Large intestine (tissue), 3 donors: Measurements from ENCODE around the gene CXCL16. TPM values are rescaled to one million over a fixed set of nuclear protein-coding genes. Genes with fewer than 3 reads are reported as not detected.

Experiments
- DNase-seq, 2 donors: peaks; one replicate each; pipeline versions ENCODE4 v3.0.0 to v3.0.0-alpha.2; 2013
- H3K27ac ChIP-seq: one replicate; pipeline ENCODE4 v1.5.1; 2013; ENCODE audit warnings: low read length
- H3K27me3 ChIP-seq: 2 replicates; pipeline ENCODE4 v1.6.1; 2013; ENCODE audit warnings: low read length; ENCODE audit not compliant: control insufficient read depth, insufficient read depth
- H3K36me3 ChIP-seq: 2 replicates; pipeline ENCODE4 v1.6.1; 2013; ENCODE audit warnings: low read length; ENCODE audit not compliant: control insufficient read depth, insufficient read depth
- H3K4me1 ChIP-seq: one replicate; pipeline ENCODE4 v1.6.1; 2013; ENCODE audit warnings: low read length; ENCODE audit not compliant: control insufficient read depth, insufficient read depth
- H3K4me3 ChIP-seq: one replicate; pipeline ENCODE4 v1.5.1; 2013; ENCODE audit warnings: low read length
- H3K9me3 ChIP-seq: one replicate; pipeline ENCODE4 v1.6.1; 2013; ENCODE audit warnings: mild to moderate bottlenecking, low read depth, low read length, moderate library complexity; ENCODE audit not compliant: control insufficient read depth
- WGBS: methylation state at CpG from one replicate; pipeline ENCODE4 v1.1.5; 2013; ENCODE audit warnings: low lambda C conversion rate; ENCODE audit not compliant: insufficient coverage; 5-methylcytosine and 5-hydroxymethylcytosine counted together
- polyA plus RNA-seq: library from polyadenylated mRNA; unstranded; fragments of 120-200 nt; gene quantifications from one replicate; pipeline ENCODE4 v1.2.1, GENCODE V29; 2013

The CXCL16 gene
- polyA plus RNA-seq, 1 donor: 62.1 TPM

GRCh38 chr17:4753392-4753791, 13.7 kb upstream of the CXCL16 start:
- DNase-seq: no peak
- Histone ChIP-seq H3K36me3 (no peaks in the 10 kb centered on the region), H3K27me3 (peaks cover 9% of the 10 kb centered on the region), H3K9me3 (no peaks in the 10 kb centered on the region), H3K27ac (no peak overlapping the region), H3K4me3 (no peak overlapping the region), H3K4me1 (no peaks in the 10 kb centered on the region)
- no CpG with 5 or more reads among the region's 1 CpG for WGBS

GRCh38 chr17:4751932-4752331, 12.2 kb upstream of the CXCL16 start:
- H3K36me3 ChIP-seq: no peaks in the 10 kb centered on the region
- H3K9me3 ChIP-seq: no peaks in the 10 kb centered on the region
- H3K4me1 ChIP-seq: no peaks in the 10 kb centered on the region
- no peak overlapping the region for H3K4me3 ChIP-seq
- 29% methylated on average over 1 of the region's 5 CpGs for WGBS
- H3K27me3 ChIP-seq: peaks cover 9% of the 10 kb centered on the region
- no peak overlapping the region for H3K27ac ChIP-seq
- DNase-seq: no peak

- no peaks in the 10 kb centered on the region for H3K4me1 ChIP-seq
- DNase-seq: no peak
- no peaks in the 10 kb centered on the region for H3K9me3 ChIP-seq
- H3K36me3 ChIP-seq: no peaks in the 10 kb centered on the region
- H3K27ac ChIP-seq: no peak overlapping the region
- WGBS: no CpG with 5 or more reads among the region's 3 CpGs
- H3K27me3 ChIP-seq: peaks cover 16% of the 10 kb centered on the region
- no peak overlapping the region for H3K4me3 ChIP-seq
These were observed 10.9 kb upstream of the CXCL16 start for GRCh38 chr17:4750606-4751005.

GRCh38 chr17:4748686-4749085, 9.0 kb upstream of the CXCL16 start:
- DNase-seq: no peak
- WGBS: no CpG with 5 or more reads among the region's 4 CpGs
- no peaks in the 10 kb centered on the region for H3K36me3 ChIP-seq
- no peaks in the 10 kb centered on the region for H3K9me3 ChIP-seq
- peaks cover 32% of the 10 kb centered on the region for H3K27me3 ChIP-seq
- peaks cover 9% of the 10 kb centered on the region for H3K4me1 ChIP-seq
- no peak overlapping the region for H3K27ac ChIP-seq
- no peak overlapping the region for H3K4me3 ChIP-seq

GRCh38 chr17:4747847-4748246, 8.1 kb upstream of the CXCL16 start:
- no peaks in the 10 kb centered on the region for H3K36me3 ChIP-seq
- H3K4me1 ChIP-seq: peaks cover 9% of the 10 kb centered on the region
- no peak overlapping the region for H3K4me3 ChIP-seq
- peaks cover 34% of the 10 kb centered on the region for H3K27me3 ChIP-seq
- H3K27ac ChIP-seq: no peak overlapping the region
- WGBS: no CpG with 5 or more reads among the region's 5 CpGs
- no peak for DNase-seq
- H3K9me3 ChIP-seq: no peaks in the 10 kb centered on the region

GRCh38 chr17:4744999-4745969, 5.6 kb upstream of the CXCL16 start:
- no peak overlapping the region for H3K4me3 ChIP-seq
- peaks cover 9% of the 10 kb centered on the region for H3K4me1 ChIP-seq
- no peaks in the 10 kb centered on the region for H3K9me3 ChIP-seq
- WGBS: 0% methylated on average over 1 of the region's 51 CpGs
- no peak overlapping the region for H3K27ac ChIP-seq
- no peaks in the 10 kb centered on the region for H3K36me3 ChIP-seq
- H3K27me3 ChIP-seq: peaks cover 39% of the 10 kb centered on the region
- no peak for DNase-seq

GRCh38 chr17:4743898-4744297, 4.2 kb upstream of the CXCL16 start:
- no CpG with 5 or more reads among the region's 9 CpGs for WGBS
- H3K36me3 ChIP-seq: no peaks in the 10 kb centered on the region
- peaks cover 44% of the 10 kb centered on the region for H3K27me3 ChIP-seq
- H3K4me3 ChIP-seq: no peak overlapping the region
- H3K9me3 ChIP-seq: no peaks in the 10 kb centered on the region
- peaks cover 12% of the 10 kb centered on the region for H3K4me1 ChIP-seq
- no peak overlapping the region for H3K27ac ChIP-seq
- DNase-seq: no peak

GRCh38 chr17:4743216-4743615, 3.5 kb upstream of the CXCL16 start:
- Histone ChIP-seq H3K4me3 (no peak overlapping the region), H3K36me3 (no peaks in the 10 kb centered on the region), H3K4me1 (peaks cover 18% of the 10 kb centered on the region), H3K27ac (no peak overlapping the region), H3K27me3 (peaks cover 48% of the 10 kb centered on the region), H3K9me3 (no peaks in the 10 kb centered on the region)
- no CpG with 5 or more reads among the region's 8 CpGs for WGBS
- no peak for DNase-seq

GRCh38 chr17:4742629-4743028, 2.9 kb upstream of the CXCL16 start:
- DNase-seq: no peak
- no peaks in the 10 kb centered on the region for H3K9me3 ChIP-seq
- H3K27me3 ChIP-seq: peaks cover 51% of the 10 kb centered on the region
- peaks cover 22% of the 10 kb centered on the region for H3K4me1 ChIP-seq
- H3K27ac ChIP-seq: no peak overlapping the region
- WGBS: no CpG with 5 or more reads among the region's 10 CpGs
- H3K36me3 ChIP-seq: no peaks in the 10 kb centered on the region
- H3K4me3 ChIP-seq: no peak overlapping the region

- peaks cover 51% of the 10 kb centered on the region for H3K27me3 ChIP-seq
- H3K27ac ChIP-seq: no peak overlapping the region
- H3K4me1 ChIP-seq: peaks cover 22% of the 10 kb centered on the region
- no peaks in the 10 kb centered on the region for H3K9me3 ChIP-seq
- no peak overlapping the region for H3K4me3 ChIP-seq
- no peak for DNase-seq
- WGBS: no CpG with 5 or more reads among the region's 9 CpGs
- no peaks in the 10 kb centered on the region for H3K36me3 ChIP-seq
These were observed 2.4 kb upstream of the CXCL16 start for GRCh38 chr17:4742133-4742532.

GRCh38 chr17:4741544-4741943, 1.8 kb upstream of the CXCL16 start:
- DNase-seq: no peak
- no peak overlapping the region for H3K4me3 ChIP-seq
- H3K27me3 ChIP-seq: peaks cover 51% of the 10 kb centered on the region
- no CpG with 5 or more reads among the region's 8 CpGs for WGBS
- H3K9me3 ChIP-seq: no peaks in the 10 kb centered on the region
- no peak overlapping the region for H3K27ac ChIP-seq
- peaks cover 27% of the 10 kb centered on the region for H3K4me1 ChIP-seq
- no peaks in the 10 kb centered on the region for H3K36me3 ChIP-seq
